Endothelial cell of umbilical vein (primary cell): Measurements from ENCODE around the gene GGN. TPM values are rescaled to one million over a fixed set of nuclear protein-coding genes. Genes with fewer than 3 reads are reported as not detected.

Source experiments
- BruUV-seq: library from RNA; stranded (reverse); fragments of 400-500 nt; replicated peaks from 2 replicates; lab custom pipeline; 2021; lab: Mats Ljungman, UMichigan
- CTCF ChIA-PET: fragments of 300-600, 350-600 bp; sonication (Branson Sonifier 250); formaldehyde crosslinking; loops from one replicate; lab custom pipeline; 2021; ENCODE audit warnings: antibody characterized with exemption, inconsistent platforms; lab: Charles Lee
- POLR2A ChIA-PET: fragments of 300-600, 350-600 bp; sonication (Branson Sonifier 250); formaldehyde crosslinking; loops from one replicate; lab custom pipeline; 2021; ENCODE audit warnings: antibody characterized with exemption, inconsistent platforms; lab: Charles Lee
- DNase-seq: peaks from one replicate; pipeline ENCODE4 v3.0.0-alpha.2; 2011; ENCODE audit warnings: low read depth, low spot score
- FAIRE-seq: peaks from 2 replicates; lab custom pipeline; 2011; peaks lifted over from hg19 to GRCh38; lab: Jason Lieb, UNC
- H2AFZ ChIP-seq: 2 replicates; pipeline ENCODE4 v1.6.0; 2012; ENCODE audit warnings: low read depth, low read length, control low read depth, inconsistent platforms
- H3K27ac ChIP-seq: 2 replicates; pipeline ENCODE4 v1.5.1; 2011; ENCODE audit warnings: low read depth, mild to moderate bottlenecking, control low read depth, low read length, moderate library complexity; ENCODE audit not compliant: insufficient read depth
- H3K27me3 ChIP-seq, 2 experiments: 2 replicates each; pipeline versions ENCODE4 v1.6.0 to v1.6.1; 2011; ENCODE audit warnings: low read length in 2 of 2, mixed read lengths in 1 of 2; ENCODE audit not compliant: control insufficient read depth in 2 of 2, insufficient read depth in 2 of 2
- H3K36me3 ChIP-seq, 2 experiments: 2 replicates in 1 of 2; 3 replicates in 1 of 2; pipeline ENCODE4 v1.5.1; 2011; ENCODE audit warnings: low read length in 2 of 2, mild to moderate bottlenecking in 1 of 2, moderate library complexity in 1 of 2; ENCODE audit not compliant: control insufficient read depth in 2 of 2, insufficient read depth in 2 of 2; ENCODE audit errors: extremely low read depth in 1 of 2
- H3K4me1 ChIP-seq: 3 replicates; pipeline ENCODE4 v1.5.1; 2011; ENCODE audit warnings: mild to moderate bottlenecking, low read length; ENCODE audit not compliant: control insufficient read depth, insufficient read depth; ENCODE audit errors: extremely low read depth
- H3K4me2 ChIP-seq: 2 replicates; pipeline ENCODE4 v1.6.1; 2011; ENCODE audit warnings: low read length, control low read depth, mixed read lengths; ENCODE audit not compliant: insufficient read depth
- H3K4me3 ChIP-seq, 3 experiments: fragments of 200-600 bp in 1 of 3; sonication (generic), shearing (Covaris generic) in 1 of 3; replicated peaks in 1 of 3; 2 replicates each; pipeline ENCODE4 v1.5.1; 2011 to 2016; ENCODE audit warnings: control low read depth in 3 of 3, low read length in 3 of 3, mild to moderate bottlenecking in 2 of 3, inconsistent platforms in 1 of 3, low read depth in 1 of 3, moderate library complexity in 1 of 3; ENCODE audit not compliant: insufficient read depth in 1 of 3
- H3K79me2 ChIP-seq: 2 replicates; pipeline ENCODE4 v1.6.0; 2012; ENCODE audit warnings: low read length, inconsistent platforms; ENCODE audit not compliant: control insufficient read depth, insufficient read depth
- H3K9ac ChIP-seq: replicated peaks from 2 replicates; pipeline ENCODE3; 2011; ENCODE audit warnings: low read length, control low read depth; ENCODE audit not compliant: insufficient read depth; ENCODE audit errors: extremely low read depth
- H3K9me1 ChIP-seq: replicated peaks from 3 replicates; pipeline ENCODE4 v1.6.0; 2011; ENCODE audit warnings: mild to moderate bottlenecking, low read length; ENCODE audit not compliant: control insufficient read depth, insufficient read depth; ENCODE audit errors: extremely low read depth
- H3K9me3 ChIP-seq: replicated peaks from 2 replicates; pipeline ENCODE4 v1.5.1; 2012; ENCODE audit warnings: low read length, inconsistent platforms; ENCODE audit not compliant: control insufficient read depth, insufficient read depth
- H4K20me1 ChIP-seq: replicated peaks from 2 replicates; pipeline ENCODE3; 2011; ENCODE audit warnings: mild to moderate bottlenecking, low read length; ENCODE audit not compliant: control insufficient read depth, insufficient read depth; ENCODE audit errors: extremely low read depth
- EZH2 ChIP-seq: IDR thresholded peaks from 2 replicates; pipeline ENCODE4 v1.6.1; 2012; ENCODE audit warnings: borderline replicate concordance, low read depth, mild to moderate bottlenecking, moderate library complexity, low read length, inconsistent platforms; ENCODE audit not compliant: severe bottlenecking
- FOS ChIP-seq: IDR thresholded peaks from 2 replicates; pipeline ENCODE4 v1.6.1; 2011; ENCODE audit warnings: mild to moderate bottlenecking, low read length, moderate library complexity, borderline replicate concordance; ENCODE audit not compliant: insufficient read depth
- GATA2 ChIP-seq: IDR thresholded peaks from 2 replicates; pipeline ENCODE4 v1.7.0; 2011; ENCODE audit warnings: low read depth, mild to moderate bottlenecking, moderate library complexity, mixed read lengths, low read length; ENCODE audit not compliant: insufficient read length, insufficient read depth
- JUN ChIP-seq: IDR thresholded peaks from 2 replicates; pipeline ENCODE4 v1.6.1; 2011; ENCODE audit warnings: borderline replicate concordance, low read depth; ENCODE audit not compliant: insufficient read length, insufficient read depth
- MYC ChIP-seq: IDR thresholded peaks from one replicate; pipeline ENCODE4 v1.6.1; 2011; ENCODE audit warnings: mild to moderate bottlenecking, low read depth, low read length
- POLR2A ChIP-seq: IDR thresholded peaks from 2 replicates; pipeline ENCODE4 v1.6.1; 2012; ENCODE audit warnings: low read depth, mild to moderate bottlenecking, control low read depth, low read length
- POLR2AphosphoS5 ChIP-seq: IDR thresholded peaks from 2 replicates; pipeline ENCODE4 v1.6.1; 2012; ENCODE audit warnings: low read depth, mild to moderate bottlenecking, control low read depth, low read length, moderate library complexity; ENCODE audit not compliant: insufficient read depth
- dilution Hi-C: fragments of 300-500 bp; cut with MboI; formaldehyde crosslinking; loops from one replicate; pipeline ENCODE4 v1.15.0; 2019; ENCODE audit warnings: low sequenced_read_pairs; ENCODE audit not compliant: extremely low pct_ligation_motif_present
- intact Hi-C: fragments of 100-400 bp; cut with micrococcal nuclease; formaldehyde crosslinking; loops from one replicate; pipeline ENCODE4 v1.10.0; 2022
- polyA plus RNA-seq, 4 experiments: library from polyadenylated mRNA; depleted of rRNA in 3 of 4; stranded (reverse) in 3 of 4; unstranded in 1 of 4; fragments of >200 nt; gene quantifications; 2 replicates each; pipeline versions ENCODE4 v1.2.1 to v1.2.3, GENCODE V29; 2011 to 2012; ENCODE audit warnings: missing spikeins in 1 of 4
- total RNA-seq: library from RNA; stranded (reverse); gene quantifications from 2 replicates; pipeline ENCODE4 v1.2.3, GENCODE V29; 2021
- TF ChIP-seq, protein P1 (sequence below): IDR thresholded peaks from 2 replicates; pipeline ENCODE4 v1.6.1; 2011; ENCODE audit not compliant: insufficient read depth, insufficient read length
- TF ChIP-seq, protein P2 (sequence below), 2 donors: IDR thresholded peaks; 1 replicate in 1 of 2; 2 replicates in 1 of 2; pipeline ENCODE4 v1.5.1; 2011; ENCODE audit warnings: low read length in 2 of 2, mild to moderate bottlenecking in 2 of 2, moderate library complexity in 2 of 2, control low read depth in 1 of 2, inconsistent platforms in 1 of 2, low read depth in 1 of 2; ENCODE audit not compliant: insufficient read depth in 1 of 2; ENCODE audit errors: extremely low read depth in 1 of 2

Gene GGN
- total and polyA plus RNA-seq, 2 donors (not counting 3 experiments of a cell fraction or from before 2014, with no cell fraction given): 0.39 to 0.88 TPM

DNA sequence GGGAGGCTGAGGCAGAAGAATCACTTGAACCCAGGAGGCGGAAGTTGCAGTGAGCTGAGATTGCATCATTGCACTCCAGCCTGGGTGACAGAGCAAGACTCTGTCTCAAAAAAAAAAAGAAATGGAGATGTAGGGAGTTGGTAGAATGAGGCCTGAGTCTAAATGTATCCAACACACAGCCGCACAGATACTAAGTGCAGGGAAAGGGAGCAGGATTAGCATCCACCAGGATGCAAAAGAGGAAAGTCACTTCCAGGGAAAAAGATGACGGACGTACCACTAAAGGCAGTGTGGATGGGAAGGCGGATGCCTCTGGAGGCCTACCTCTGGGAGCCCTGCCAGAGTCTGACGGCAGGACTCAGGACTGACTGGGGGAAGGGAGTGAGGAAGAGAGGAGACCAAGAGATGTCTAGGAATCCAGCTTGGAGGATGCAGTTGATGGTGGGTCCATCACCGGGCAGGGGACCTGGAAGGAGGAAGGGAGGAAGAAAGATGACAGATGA is 21.8 kb upstream of the GGN start:
- no TSS peak for BruUV-seq
- Histone ChIP-seq H3K36me3 (no peaks in the 10 kb centered on the region), H4K20me1 (no peaks in the 10 kb centered on the region), H2AFZ (no peak overlapping the region), H3K27ac (no peak overlapping the region), H3K9me1 (no peaks in the 10 kb centered on the region), H3K4me1 (no peaks in the 10 kb centered on the region), H3K27me3 (no peaks in the 10 kb centered on the region), H3K79me2 (no peaks in the 10 kb centered on the region), H3K4me3 (no peak overlapping the region), H3K9ac (no peak overlapping the region), H3K9me3 (no peaks in the 10 kb centered on the region), H3K4me2 (no peak overlapping the region)
- FAIRE-seq (no peak), DNase-seq (no peak)
- TF ChIP-seq FOS (no peak), GATA2 (no peak), MYC (no peak), JUN (no peak), POLR2A (no peak), EZH2 (no peak), POLR2AphosphoS5 (no peak)
- TF ChIP-seq, protein P1, sequence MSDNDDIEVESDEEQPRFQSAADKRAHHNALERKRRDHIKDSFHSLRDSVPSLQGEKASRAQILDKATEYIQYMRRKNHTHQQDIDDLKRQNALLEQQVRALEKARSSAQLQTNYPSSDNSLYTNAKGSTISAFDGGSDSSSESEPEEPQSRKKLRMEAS: no peak
- TF ChIP-seq, protein P2, sequence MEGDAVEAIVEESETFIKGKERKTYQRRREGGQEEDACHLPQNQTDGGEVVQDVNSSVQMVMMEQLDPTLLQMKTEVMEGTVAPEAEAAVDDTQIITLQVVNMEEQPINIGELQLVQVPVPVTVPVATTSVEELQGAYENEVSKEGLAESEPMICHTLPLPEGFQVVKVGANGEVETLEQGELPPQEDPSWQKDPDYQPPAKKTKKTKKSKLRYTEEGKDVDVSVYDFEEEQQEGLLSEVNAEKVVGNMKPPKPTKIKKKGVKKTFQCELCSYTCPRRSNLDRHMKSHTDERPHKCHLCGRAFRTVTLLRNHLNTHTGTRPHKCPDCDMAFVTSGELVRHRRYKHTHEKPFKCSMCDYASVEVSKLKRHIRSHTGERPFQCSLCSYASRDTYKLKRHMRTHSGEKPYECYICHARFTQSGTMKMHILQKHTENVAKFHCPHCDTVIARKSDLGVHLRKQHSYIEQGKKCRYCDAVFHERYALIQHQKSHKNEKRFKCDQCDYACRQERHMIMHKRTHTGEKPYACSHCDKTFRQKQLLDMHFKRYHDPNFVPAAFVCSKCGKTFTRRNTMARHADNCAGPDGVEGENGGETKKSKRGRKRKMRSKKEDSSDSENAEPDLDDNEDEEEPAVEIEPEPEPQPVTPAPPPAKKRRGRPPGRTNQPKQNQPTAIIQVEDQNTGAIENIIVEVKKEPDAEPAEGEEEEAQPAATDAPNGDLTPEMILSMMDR (IDR thresholded peaks at IDR 0.05; ENCODE audit: extremely low read depth in 1 of 2, insufficient read depth in 1 of 2, low read depth in 1 of 2, low read length in 2 of 2): no peak
- CTCF ChIA-PET: interaction anchor here (3.1 kb wide), 1 partner anchor 225 kb away, joined by 8 read pairs; no protein-coding TSS in a partner anchor
- intact Hi-C loops: loop anchor here (10.0 kb wide), 1 partner anchor 295 kb away; no protein-coding TSS in a partner anchor
- POLR2A ChIA-PET: no interaction called here
- dilution Hi-C loops: no loop called here
